HL-60 (cell line): ENCODE results near the gene PKP1.

Experiments
- DNase-seq, 2 experiments: peaks; one replicate each; pipeline ENCODE4 v3.0.0-alpha.2; 2010 to 2020; ENCODE audit warnings: low read depth in 1 of 2, low spot score in 1 of 2
- H3K27ac ChIP-seq: fragments of 250-450 bp; sonication (Bioruptor Pico); replicated peaks from 2 replicates; pipeline ENCODE4 v1.5.1; 2020; ENCODE audit warnings: mild to moderate bottlenecking, moderate library complexity
- H3K27me3 ChIP-seq: fragments of 250-450 bp; sonication (Bioruptor Pico); 2 replicates; pipeline ENCODE4 v1.5.1; 2021; ENCODE audit warnings: mild to moderate bottlenecking, moderate library complexity; ENCODE audit not compliant: insufficient read depth, poor library complexity, severe bottlenecking
- H3K4me3 ChIP-seq: replicated peaks from 2 replicates; pipeline ENCODE4 v1.5.1; 2011; ENCODE audit warnings: mild to moderate bottlenecking, control low read depth, low read length; ENCODE audit not compliant: insufficient read depth
- CTCF ChIP-seq: IDR thresholded peaks from one replicate; pipeline ENCODE4 v1.5.1; 2011; ENCODE audit warnings: low read length, control low read depth, inconsistent platforms; ENCODE audit not compliant: insufficient read depth
- GABPA ChIP-seq: IDR thresholded peaks from 2 replicates; pipeline ENCODE4 v1.6.1; 2012; ENCODE audit warnings: low read depth
- POLR2AphosphoS5 ChIP-seq: IDR thresholded peaks from 2 replicates; pipeline ENCODE4 v1.6.1; 2012; ENCODE audit warnings: low read depth
- REST ChIP-seq: IDR thresholded peaks from 2 replicates; pipeline ENCODE4 v1.6.1; 2012; ENCODE audit warnings: low read depth; ENCODE audit not compliant: insufficient replicate concordance
- SPI1 ChIP-seq: IDR thresholded peaks from 2 replicates; pipeline ENCODE4 v1.6.1; 2012; ENCODE audit warnings: low read depth, mild to moderate bottlenecking, borderline replicate concordance

PKP1 gene

GRCh38 chr1:201349092-201349491 is 65.8 kb downstream of the PKP1 start:
- no peaks in the 10 kb centered on the region for H3K27me3 ChIP-seq
- DNase-seq = no peak
- TF ChIP-seq SPI1 (no peak), GABPA (no peak), REST (no peak), POLR2AphosphoS5 (no peak), CTCF (no peak)
- H3K4me3 ChIP-seq = no peak overlapping the region
- H3K27ac ChIP-seq = no peak overlapping the region

- no peak overlapping the region for H3K4me3 ChIP-seq
- no peak for DNase-seq
- TF ChIP-seq GABPA (no peak), REST (no peak), POLR2AphosphoS5 (no peak), SPI1 (no peak), CTCF (no peak)
- H3K27me3 ChIP-seq = no peaks in the 10 kb centered on the region
- H3K27ac ChIP-seq = no peak overlapping the region
Observed at GRCh38 chr1:201350361-201350725, 67.0 kb downstream of the PKP1 start.

- no peak for DNase-seq
- TF ChIP-seq POLR2AphosphoS5 (no peak), SPI1 (no peak), GABPA (no peak), REST (no peak), CTCF (no peak)
- H3K27me3 ChIP-seq = no peaks in the 10 kb centered on the region
- H3K4me3 ChIP-seq = no peak overlapping the region
- H3K27ac ChIP-seq = no peak overlapping the region
Observed at GRCh38 chr1:201350884-201351283, 67.6 kb downstream of the PKP1 start.
